WTC11 (cell line): ENCODE data around the gene BRSK1. TPM values are rescaled to one million over a fixed set of nuclear protein-coding genes. Genes with fewer than 3 reads are reported as not detected.
"Not testable (repeated sequence)": the region's sequence is repeated elsewhere in the genome, so short reads cannot be mapped to it uniquely, and the experiment has no call there.

Source experiments
- ATAC-seq: fragments of 200-7000 bp; cut with Tn5 transposase; 2 replicates; pipeline ENCODE4 v1.10.0; 2021; ENCODE audit warnings: mild to moderate bottlenecking, moderate library complexity
- CTCF ChIA-PET: fragments of 300-600 bp; sonication (Branson Sonifier 250); formaldehyde crosslinking; loops from one replicate; lab custom pipeline; 2021; ENCODE audit warnings: antibody characterized with exemption; lab: Charles Lee
- POLR2A ChIA-PET: fragments of 350-600 bp; sonication (Branson Sonifier 250); formaldehyde crosslinking; loops from one replicate; lab custom pipeline; 2021; ENCODE audit warnings: antibody characterized with exemption; lab: Charles Lee
- DNase-seq: peaks from one replicate; pipeline ENCODE4 v3.0.0; 2021; ENCODE audit warnings: low spot score
- H3K27ac Mint-ChIP-seq: 2 replicates; pipeline ENCODE4 v1.8.0; 2021; ENCODE audit warnings: mixed read lengths
- H3K27me3 Mint-ChIP-seq: 2 replicates; pipeline ENCODE4 v1.8.0; 2021; ENCODE audit warnings: low read depth, mild to moderate bottlenecking, moderate library complexity, mixed read lengths
- H3K36me3 Mint-ChIP-seq: 2 replicates; pipeline ENCODE4 v1.8.0; 2021; ENCODE audit warnings: mixed read lengths
- H3K4me1 Mint-ChIP-seq: 2 replicates; pipeline ENCODE4 v1.8.0; 2022; ENCODE audit warnings: mixed read lengths
- H3K4me3 Mint-ChIP-seq: 2 replicates; pipeline ENCODE4 v1.8.0; 2021; ENCODE audit warnings: mild to moderate bottlenecking, moderate library complexity, mixed read lengths
- H3K9me3 Mint-ChIP-seq: 2 replicates; pipeline ENCODE4 v1.8.0; 2021; ENCODE audit warnings: mixed read lengths
- CREB1 ChIP-seq: sonication (generic); formaldehyde crosslinking; IDR thresholded peaks from 2 replicates; pipeline ENCODE4 v1.8.0; 2023; ENCODE audit warnings: mild to moderate bottlenecking, missing genetic modification reagents
- CREM ChIP-seq: sonication (generic); formaldehyde crosslinking; IDR thresholded peaks from 2 replicates; pipeline ENCODE4 v1.8.1; 2022; ENCODE audit warnings: mild to moderate bottlenecking, missing genetic modification reagents, moderate library complexity
- ERG ChIP-seq: fragments of 250-450 bp; sonication (Bioruptor Pico); IDR thresholded peaks from 2 replicates; pipeline ENCODE4 v1.8.0; 2021; ENCODE audit warnings: mild to moderate bottlenecking
- FOXK1 ChIP-seq: sonication (generic); formaldehyde crosslinking; IDR thresholded peaks from 2 replicates; pipeline ENCODE4 v1.8.0; 2022; ENCODE audit warnings: mild to moderate bottlenecking, moderate library complexity, missing genetic modification reagents
- JAZF1 ChIP-seq: fragments of 250-450 bp; sonication (Bioruptor Pico); IDR thresholded peaks from 2 replicates; pipeline ENCODE4 v1.9.0; 2021; ENCODE audit warnings: moderate library complexity, mild to moderate bottlenecking, inconsistent platforms
- KAT7 ChIP-seq: sonication (generic); formaldehyde crosslinking; IDR thresholded peaks from 2 replicates; pipeline ENCODE4 v1.8.1; 2023; ENCODE audit warnings: missing genetic modification reagents, mild to moderate bottlenecking, borderline replicate concordance
- MYBL2 ChIP-seq: sonication (generic); formaldehyde crosslinking; IDR thresholded peaks from 2 replicates; pipeline ENCODE4 v1.8.1; 2023; ENCODE audit warnings: mild to moderate bottlenecking, moderate library complexity, missing genetic modification reagents
- TEAD4 ChIP-seq: sonication (generic); formaldehyde crosslinking; IDR thresholded peaks from 2 replicates; pipeline ENCODE4 v1.8.0; 2022; ENCODE audit warnings: mild to moderate bottlenecking, missing genetic modification reagents
- USF2 ChIP-seq: sonication (generic); formaldehyde crosslinking; IDR thresholded peaks from 2 replicates; pipeline ENCODE4 v1.8.1; 2023; ENCODE audit warnings: mild to moderate bottlenecking, missing genetic modification reagents, moderate library complexity
- ZBTB21 ChIP-seq: sonication (generic); formaldehyde crosslinking; IDR thresholded peaks from 2 replicates; pipeline ENCODE4 v1.8.1; 2023; ENCODE audit warnings: mild to moderate bottlenecking, missing genetic modification reagents, borderline replicate concordance
- ZNF138 ChIP-seq: sonication (generic); formaldehyde crosslinking; conservative IDR thresholded peaks from 2 replicates; pipeline ENCODE4 v1.8.1; 2022; ENCODE audit warnings: mild to moderate bottlenecking, moderate library complexity, missing genetic modification reagents
- ZNF263 ChIP-seq: sonication (generic); formaldehyde crosslinking; IDR thresholded peaks from 2 replicates; pipeline ENCODE4 v1.8.1; 2022; ENCODE audit warnings: low read depth, mild to moderate bottlenecking, moderate library complexity, missing genetic modification reagents
- total RNA-seq: library from RNA; stranded (reverse); gene quantifications from 3 replicates; pipeline ENCODE4 v1.2.3, GENCODE V29; 2021
- TF ChIP-seq, protein P1 (sequence below): fragments of 250-450 bp; sonication (Bioruptor Pico); IDR thresholded peaks from 2 replicates; pipeline ENCODE4 v1.9.0; 2021; ENCODE audit warnings: mild to moderate bottlenecking

Gene BRSK1
- total RNA-seq, 1 experiment from 2014 or later = 52.4 TPM

DNA sequence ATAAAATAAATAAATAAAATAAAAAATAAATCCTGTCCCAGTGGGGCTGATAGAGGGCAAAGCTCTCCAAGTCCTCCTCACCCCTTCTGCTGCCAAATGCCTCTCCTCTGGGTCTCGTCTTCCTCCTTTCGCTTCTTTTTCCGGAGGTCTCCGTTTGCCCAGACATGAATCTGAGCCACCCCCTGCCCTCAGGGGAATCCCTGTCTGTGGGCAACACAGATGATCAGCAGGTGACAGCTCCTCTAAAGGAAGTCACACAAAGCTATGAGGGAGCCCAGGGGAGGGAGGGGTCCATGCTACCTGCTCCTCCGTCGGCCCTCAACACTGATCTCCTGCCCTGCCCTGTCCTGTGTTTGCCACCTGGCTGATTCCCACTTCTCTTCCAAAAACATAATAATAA, 40.9 kb downstream of the BRSK1 start:
- ATAC-seq (no peak), DNase-seq (no peak)
- Mint-ChIP-seq H3K27me3 (peaks cover 34% of the 10 kb centered on the region), H3K9me3 (no peaks in the 10 kb centered on the region), H3K4me3 (no peak overlapping the region), H3K4me1 (peaks cover 16% of the 10 kb centered on the region), H3K36me3 (no peaks in the 10 kb centered on the region), H3K27ac (no peak overlapping the region)
- CTCF ChIA-PET = interaction anchor here (0.6 kb wide), 1 partner anchor 23 kb away, joined by 3 read pairs; no protein-coding TSS in a partner anchor
- POLR2A ChIA-PET = interaction anchor here (1.4 kb wide), 1 partner anchor 15 kb away, joined by 3 read pairs; the partner anchor contains the start of gene KMT5C
- no peak for TF ChIP-seq ZBTB21
- TF ChIP-seq, protein P1, sequence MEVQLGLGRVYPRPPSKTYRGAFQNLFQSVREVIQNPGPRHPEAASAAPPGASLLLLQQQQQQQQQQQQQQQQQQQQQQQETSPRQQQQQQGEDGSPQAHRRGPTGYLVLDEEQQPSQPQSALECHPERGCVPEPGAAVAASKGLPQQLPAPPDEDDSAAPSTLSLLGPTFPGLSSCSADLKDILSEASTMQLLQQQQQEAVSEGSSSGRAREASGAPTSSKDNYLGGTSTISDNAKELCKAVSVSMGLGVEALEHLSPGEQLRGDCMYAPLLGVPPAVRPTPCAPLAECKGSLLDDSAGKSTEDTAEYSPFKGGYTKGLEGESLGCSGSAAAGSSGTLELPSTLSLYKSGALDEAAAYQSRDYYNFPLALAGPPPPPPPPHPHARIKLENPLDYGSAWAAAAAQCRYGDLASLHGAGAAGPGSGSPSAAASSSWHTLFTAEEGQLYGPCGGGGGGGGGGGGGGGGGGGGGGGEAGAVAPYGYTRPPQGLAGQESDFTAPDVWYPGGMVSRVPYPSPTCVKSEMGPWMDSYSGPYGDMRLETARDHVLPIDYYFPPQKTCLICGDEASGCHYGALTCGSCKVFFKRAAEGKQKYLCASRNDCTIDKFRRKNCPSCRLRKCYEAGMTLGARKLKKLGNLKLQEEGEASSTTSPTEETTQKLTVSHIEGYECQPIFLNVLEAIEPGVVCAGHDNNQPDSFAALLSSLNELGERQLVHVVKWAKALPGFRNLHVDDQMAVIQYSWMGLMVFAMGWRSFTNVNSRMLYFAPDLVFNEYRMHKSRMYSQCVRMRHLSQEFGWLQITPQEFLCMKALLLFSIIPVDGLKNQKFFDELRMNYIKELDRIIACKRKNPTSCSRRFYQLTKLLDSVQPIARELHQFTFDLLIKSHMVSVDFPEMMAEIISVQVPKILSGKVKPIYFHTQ = no peak
- no peak for TF ChIP-seq TEAD4
- TF ChIP-seq USF2 (CRISPR knock-in tag) = no peak
- TF ChIP-seq CREB1 (CRISPR knock-in tag) = no peak
- no peak for TF ChIP-seq FOXK1 (CRISPR knock-in tag)
- no peak for TF ChIP-seq CREM (CRISPR knock-in tag)
- no peak for TF ChIP-seq ERG (CRISPR knock-in tag)
- no peak for TF ChIP-seq MYBL2 (CRISPR knock-in tag)
- no peak for TF ChIP-seq KAT7 (CRISPR knock-in tag)
- no peak for TF ChIP-seq ZNF263

- ChIA-PET POLR2A (interaction anchor here (0.8 to 1.4 kb wide), 2 partner anchors 14 kb away, joined by 3 to 4 read pairs; partner anchors contain the start of gene KMT5C), CTCF (no interaction called here)
- Mint-ChIP-seq H3K36me3 (no peaks in the 10 kb centered on the region), H3K9me3 (no peaks in the 10 kb centered on the region), H3K27me3 (peaks cover 37% of the 10 kb centered on the region), H3K4me3 (no peak within 1 kb of the TSS), H3K4me1 (peaks cover 12% of the 10 kb centered on the region), H3K27ac (no peak within 1 kb of the TSS)
- ATAC-seq (no peak), DNase-seq (no peak)
- no peak for TF ChIP-seq JAZF1
- TF ChIP-seq TEAD4 = no peak
- no peak for TF ChIP-seq KAT7 (CRISPR knock-in tag)
- TF ChIP-seq ZNF138 (CRISPR knock-in tag) = no peak
These were observed 41.4 kb downstream of the BRSK1 start, which contains the start of gene TMEM150B for GRCh38 chr19:55325172-55325571. TSS of gene TMEM150B (minus strand) at chr19:55325341. CDS start at chr19:55321036, 4,305 bp downstream.

DNA sequence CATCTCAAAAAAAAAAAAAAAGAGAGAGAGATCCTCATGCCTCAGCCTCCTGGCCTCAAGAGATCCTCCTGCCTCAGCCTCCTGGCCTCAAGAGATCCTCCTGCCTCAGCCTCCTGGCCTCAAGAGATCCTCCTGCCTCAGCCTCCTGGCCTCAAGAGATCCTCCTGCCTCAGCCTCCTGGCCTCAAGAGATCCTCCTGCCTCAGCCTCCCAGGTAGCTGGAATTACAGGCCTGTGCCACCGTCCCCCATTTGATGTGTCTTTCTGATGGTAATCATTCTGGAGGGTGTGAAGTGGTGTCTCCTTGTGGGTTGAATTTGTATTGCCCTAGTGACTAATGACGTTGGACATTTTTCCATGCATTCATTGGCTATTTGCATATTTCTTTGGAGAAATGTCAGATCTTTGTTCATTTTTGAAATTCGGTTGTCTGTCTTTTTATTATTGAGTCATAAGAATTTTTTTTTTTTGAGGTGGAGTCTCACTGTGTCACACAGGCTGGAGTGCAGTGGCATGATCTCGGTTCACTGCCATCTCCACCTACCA, 45.0 kb downstream of the BRSK1 start:
- CTCF ChIA-PET, ATAC-seq: not testable (repeated sequence)

GRCh38 chr19:55329791-55330190, 46.0 kb downstream of the BRSK1 start:
- ATAC-seq, DNase-seq, CTCF ChIA-PET, POLR2A ChIA-PET, H3K4me3 Mint-ChIP-seq, H3K27ac Mint-ChIP-seq, H3K36me3 Mint-ChIP-seq, H3K9me3 Mint-ChIP-seq, H3K4me1 Mint-ChIP-seq: not testable (repeated sequence)
- peaks cover 21% of the 10 kb centered on the region for H3K27me3 Mint-ChIP-seq

More for the DNA sequence above, 45.0 kb downstream of the BRSK1 start:
- not testable (repeated sequence) for H3K9me3 Mint-ChIP-seq, H3K27ac Mint-ChIP-seq, H3K4me3 Mint-ChIP-seq, DNase-seq, H3K4me1 Mint-ChIP-seq, H3K36me3 Mint-ChIP-seq
- peaks cover 19% of the 10 kb centered on the region for H3K27me3 Mint-ChIP-seq
- POLR2A ChIA-PET = interaction anchor here (0.7 kb wide), 1 partner anchor 99 kb away, joined by 5 read pairs; no protein-coding TSS in a partner anchor
